ENCODE data around the gene SHROOM3. TPM values are rescaled to one million over a fixed set of nuclear protein-coding genes. Genes with fewer than 3 reads are reported as not detected.

The SHROOM3 gene
- total RNA-seq, 2 experiments from 2014 or later = 0.04 TPM; not detected in 1

GRCh38 chr4:76499461-76499860 is 64.4 kb downstream of the SHROOM3 start:
- CTCF ChIA-PET = interaction anchor here (0.6 to 2.0 kb wide), 2 partner anchors 10 to 88 kb away, joined by 3 to 5 read pairs; no protein-coding TSS in a partner anchor
- no peaks in the 10 kb centered on the region for H3K4me1 Mint-ChIP-seq
- ATAC-seq = no peak

DNA sequence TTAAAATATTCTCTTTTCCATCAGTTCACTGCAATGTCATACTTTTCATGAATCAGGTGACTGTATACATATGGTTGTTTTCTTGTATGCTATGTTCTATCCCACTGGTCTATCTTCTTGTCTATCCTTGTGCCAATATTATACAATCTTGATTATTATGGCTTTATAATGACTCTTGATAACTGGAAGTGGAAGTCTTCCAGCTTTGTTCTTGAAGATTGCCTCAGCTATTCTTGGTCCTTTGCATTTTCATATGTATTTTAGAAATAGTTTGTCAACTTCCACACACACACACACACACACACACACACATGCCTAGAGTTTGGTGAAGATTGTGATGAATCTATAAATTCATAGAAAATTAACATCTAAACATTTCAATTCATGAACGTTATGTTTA is 67.9 kb downstream of the SHROOM3 start:
- Mint-ChIP-seq H3K27me3 (peaks cover 7% of the 10 kb centered on the region), H3K36me3 (ENCODE audit: low read depth) (no peaks in the 10 kb centered on the region), H3K4me3 (no peak overlapping the region), H3K27ac (no peak overlapping the region), H3K4me1 (no peaks in the 10 kb centered on the region), H3K9me3 (ENCODE audit: low read depth) (no peaks in the 10 kb centered on the region)
- POLR2A ChIA-PET = no interaction called here
- no peak for DNase-seq
- ATAC-seq = no peak
- intact Hi-C loops (cut with DNase I, micrococcal nuclease) = loop anchor here in 1 of 2 experiments (10.0 kb wide), 1 partner anchor 228 kb away; no protein-coding TSS in a partner anchor
- CTCF ChIA-PET = interaction anchor here (0.6 to 2.3 kb wide), 5 partner anchors 21 to 324 kb away, joined by 3 to 9 read pairs (median 3); no protein-coding TSS in a partner anchor

More at GRCh38 chr4:76499461-76499860, 64.4 kb downstream of the SHROOM3 start:
- Mint-ChIP-seq H3K9me3 (ENCODE audit: low read depth) (no peaks in the 10 kb centered on the region), H3K27ac (no peak overlapping the region), H3K4me3 (no peak overlapping the region), H3K27me3 (peaks cover 2% of the 10 kb centered on the region), H3K36me3 (ENCODE audit: low read depth) (no peaks in the 10 kb centered on the region)
- POLR2A ChIA-PET = interaction anchor here (0.6 to 0.7 kb wide), 2 partner anchors 142 to 271 kb away, joined by 3 to 4 read pairs; no protein-coding TSS in a partner anchor
- DNase-seq = no peak
- intact Hi-C loops (cut with DNase I, micrococcal nuclease) = no loop called here

GRCh38 chr4:76504613-76505465 is 69.8 kb downstream of the SHROOM3 start:
- Mint-ChIP-seq H3K36me3 (ENCODE audit: low read depth) (no peaks in the 10 kb centered on the region), H3K4me1 (no peaks in the 10 kb centered on the region), H3K27me3 (peaks cover 7% of the 10 kb centered on the region), H3K9me3 (ENCODE audit: low read depth) (no peaks in the 10 kb centered on the region), H3K27ac (no peak overlapping the region), H3K4me3 (no peak overlapping the region)
- ChIA-PET POLR2A (no interaction called here), CTCF (interaction anchor here (0.7 to 2.4 kb wide), 21 partner anchors 10 to 1258 kb away, joined by 3 to 26 read pairs (median 3); no protein-coding TSS in a partner anchor)
- DNase-seq (no peak), ATAC-seq (peak; percentile 60)
- intact Hi-C loops (cut with DNase I, micrococcal nuclease) = loop anchor here (1.0 to 10.0 kb wide), 5 partner anchors 74 to 326 kb away; no protein-coding TSS in a partner anchor

- Mint-ChIP-seq H3K4me3 (no peak overlapping the region), H3K4me1 (no peaks in the 10 kb centered on the region), H3K36me3 (ENCODE audit: low read depth) (no peaks in the 10 kb centered on the region), H3K27me3 (no peaks in the 10 kb centered on the region), H3K27ac (no peak overlapping the region), H3K9me3 (ENCODE audit: low read depth) (no peaks in the 10 kb centered on the region)
- ChIA-PET CTCF (interaction anchor here (0.6 to 1.4 kb wide), 2 partner anchors 322 to 533 kb away, joined by 3 to 5 read pairs; no protein-coding TSS in a partner anchor), POLR2A (no interaction called here)
- ATAC-seq (no peak), DNase-seq (no peak)
- intact Hi-C loops (cut with DNase I, micrococcal nuclease) = loop anchor here (1.0 to 5.0 kb wide), 6 partner anchors 236 to 845 kb away; no protein-coding TSS in a partner anchor
These were observed 76.9 kb downstream of the SHROOM3 start for GRCh38 chr4:76511947-76512346.

DNA sequence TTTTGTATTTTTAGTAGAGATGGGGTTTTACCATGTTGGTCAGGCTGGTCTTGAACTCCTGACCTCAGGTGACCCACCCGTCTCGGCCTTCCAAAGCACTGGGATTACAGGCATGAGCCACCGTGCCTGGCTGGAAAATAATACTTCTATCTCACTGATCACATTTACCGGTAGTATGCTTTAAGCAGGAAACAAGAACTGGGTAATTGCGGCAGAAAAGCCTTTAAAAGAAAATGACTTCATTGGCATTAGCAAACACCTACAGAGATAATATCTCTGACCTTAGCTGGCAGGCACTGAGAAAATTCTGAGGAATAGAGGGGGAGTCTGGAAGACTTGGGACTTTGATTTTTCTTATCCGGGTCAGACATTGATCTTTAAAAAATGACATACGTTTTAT is 78.5 kb downstream of the SHROOM3 start:
- ChIA-PET CTCF (interaction anchor here (0.6 to 1.0 kb wide), 2 partner anchors 18 to 244 kb away, joined by 3 read pairs; no protein-coding TSS in a partner anchor), POLR2A (no interaction called here)
- H3K27ac Mint-ChIP-seq = no peak overlapping the region
- intact Hi-C loops (cut with DNase I, micrococcal nuclease) = loop anchor here (5.0 kb wide), 2 partner anchors 689 to 844 kb away; no protein-coding TSS in a partner anchor
- no peak overlapping the region for H3K4me3 Mint-ChIP-seq
- no peaks in the 10 kb centered on the region for H3K36me3 Mint-ChIP-seq (ENCODE audit: low read depth)
- no peak for DNase-seq
- no peaks in the 10 kb centered on the region for H3K4me1 Mint-ChIP-seq
- H3K9me3 Mint-ChIP-seq (ENCODE audit: low read depth) = no peaks in the 10 kb centered on the region
- ATAC-seq = no peak
- H3K27me3 Mint-ChIP-seq = no peaks in the 10 kb centered on the region

GRCh38 chr4:76514087-76514486 is 79.1 kb downstream of the SHROOM3 start:
- Mint-ChIP-seq H3K9me3 (ENCODE audit: low read depth) (no peaks in the 10 kb centered on the region), H3K27me3 (no peaks in the 10 kb centered on the region), H3K4me1 (no peaks in the 10 kb centered on the region), H3K4me3 (no peak overlapping the region), H3K27ac (no peak overlapping the region), H3K36me3 (ENCODE audit: low read depth) (no peaks in the 10 kb centered on the region)
- intact Hi-C loops (cut with DNase I, micrococcal nuclease) = loop anchor here (5.0 kb wide), 2 partner anchors 688 to 843 kb away; no protein-coding TSS in a partner anchor
- ChIA-PET POLR2A (no interaction called here), CTCF (no interaction called here)
- no peak for DNase-seq
- no peak for ATAC-seq

DNA sequence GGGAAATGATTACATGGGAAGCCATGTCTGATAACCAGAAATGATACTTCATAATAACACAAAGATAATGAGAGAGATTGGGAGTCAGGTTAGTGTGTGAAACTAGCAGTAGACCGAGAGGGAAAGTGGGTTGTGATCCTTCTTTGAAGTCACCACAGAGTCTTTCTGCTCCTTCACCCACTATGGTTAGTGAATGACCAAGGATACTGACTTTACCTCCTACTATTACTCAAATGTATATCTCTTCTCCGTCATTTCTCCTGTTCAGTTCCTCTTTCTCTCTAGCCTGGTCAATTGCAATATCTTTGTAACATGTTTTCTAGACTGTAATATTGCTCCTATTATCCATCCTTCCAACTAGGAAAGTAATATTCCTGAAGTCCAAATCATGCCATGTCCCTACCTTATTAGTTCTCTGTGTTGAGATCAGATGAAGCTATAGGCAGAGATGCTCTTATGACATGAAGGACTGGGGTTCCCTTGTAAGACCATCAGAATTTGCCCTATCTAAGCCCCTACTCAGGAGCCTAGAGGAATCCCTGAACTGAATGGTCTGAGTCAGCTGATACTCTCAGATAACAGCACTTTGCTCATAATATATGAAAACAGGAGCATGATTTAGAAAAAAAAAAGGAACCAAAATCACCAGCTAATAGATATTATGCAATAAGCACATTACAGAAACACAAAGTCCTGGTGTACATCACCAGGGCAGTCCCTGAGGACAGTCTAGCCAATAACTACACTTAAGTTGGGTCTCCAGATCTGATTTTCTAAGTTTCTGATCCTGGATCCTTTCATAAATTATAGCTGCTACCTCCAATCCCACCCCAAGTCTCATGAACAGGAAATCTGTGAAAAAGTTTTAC is 81.2 kb downstream of the SHROOM3 start:
- intact Hi-C loops (cut with DNase I, micrococcal nuclease) = no loop called here
- POLR2A ChIA-PET = interaction anchor here (0.6 kb wide), 1 partner anchor 653 kb away, joined by 10 read pairs; no protein-coding TSS in a partner anchor
- no peak for ATAC-seq

DNA sequence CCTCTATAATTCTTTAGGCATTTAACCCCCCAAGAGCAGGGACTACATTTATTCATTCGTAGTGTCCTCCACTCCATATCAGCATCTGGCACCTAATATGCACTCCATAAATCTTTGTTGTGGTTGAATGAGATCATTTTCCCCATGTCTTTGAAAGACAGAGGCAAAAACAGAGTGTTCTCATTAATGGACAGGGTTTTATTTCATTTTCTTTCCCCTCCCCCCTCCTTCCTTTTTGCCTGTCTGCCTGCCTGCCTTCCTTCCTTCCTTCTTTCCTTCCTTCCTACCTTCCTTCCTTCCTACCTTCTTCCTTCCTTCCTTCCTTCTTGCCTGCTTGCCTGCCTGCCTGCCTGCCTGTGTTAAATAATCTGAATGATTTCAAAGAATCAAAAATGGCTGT is 83.2 kb downstream of the SHROOM3 start:
- intact Hi-C loops (cut with DNase I, micrococcal nuclease) = no loop called here
- ChIA-PET POLR2A (no interaction called here), CTCF (no interaction called here)
- DNase-seq (no peak), ATAC-seq (no peak)
- Mint-ChIP-seq H3K4me1 (no peaks in the 10 kb centered on the region), H3K27me3 (no peaks in the 10 kb centered on the region), H3K4me3 (no peak overlapping the region), H3K9me3 (ENCODE audit: low read depth) (no peaks in the 10 kb centered on the region), H3K36me3 (ENCODE audit: low read depth) (no peaks in the 10 kb centered on the region), H3K27ac (no peak overlapping the region)

More for the DNA sequence above, 81.2 kb downstream of the SHROOM3 start:
- CTCF ChIA-PET = interaction anchor here (0.6 to 1.0 kb wide), 3 partner anchors 41 to 564 kb away, joined by 3 to 4 read pairs (median 4); no protein-coding TSS in a partner anchor
- no peaks in the 10 kb centered on the region for H3K27me3 Mint-ChIP-seq
- no peak overlapping the region for H3K4me3 Mint-ChIP-seq
- DNase-seq = no peak
- no peaks in the 10 kb centered on the region for H3K9me3 Mint-ChIP-seq (ENCODE audit: low read depth)
- H3K4me1 Mint-ChIP-seq = no peaks in the 10 kb centered on the region
- H3K36me3 Mint-ChIP-seq (ENCODE audit: low read depth) = no peaks in the 10 kb centered on the region
- no peak overlapping the region for H3K27ac Mint-ChIP-seq

DNA sequence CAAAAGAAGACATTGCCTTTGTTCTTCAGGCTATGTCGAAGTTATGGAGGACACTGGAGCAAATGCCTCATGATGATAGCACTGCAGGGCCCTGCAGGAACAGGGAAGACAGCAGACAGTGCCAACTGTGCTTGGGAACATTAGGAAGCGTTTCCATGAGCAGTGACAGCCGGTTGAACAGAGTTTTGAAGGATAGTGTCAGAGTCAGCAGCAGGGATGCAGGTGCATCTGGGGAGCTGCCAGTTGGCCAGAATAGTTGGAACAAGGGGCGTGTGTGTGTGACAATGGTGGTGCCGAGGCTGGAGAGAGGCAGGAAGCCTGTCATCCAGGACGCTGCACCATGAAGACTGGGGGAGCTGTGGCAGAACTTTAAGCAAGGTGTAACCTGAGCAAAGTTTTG is 88.6 kb downstream of the SHROOM3 start:
- ATAC-seq (no peak), DNase-seq (no peak)
- ChIA-PET POLR2A (no interaction called here), CTCF (interaction anchor here (1.1 kb wide), 2 partner anchors 19 to 94 kb away, joined by 3 read pairs; no protein-coding TSS in a partner anchor)
- Mint-ChIP-seq H3K4me1 (no peaks in the 10 kb centered on the region), H3K27me3 (peaks cover 2% of the 10 kb centered on the region), H3K9me3 (ENCODE audit: low read depth) (no peaks in the 10 kb centered on the region), H3K4me3 (no peak overlapping the region), H3K36me3 (ENCODE audit: low read depth) (no peaks in the 10 kb centered on the region), H3K27ac (no peak overlapping the region)
- intact Hi-C loops (cut with DNase I, micrococcal nuclease) = no loop called here

- Mint-ChIP-seq H3K4me3 (no peak overlapping the region), H3K27me3 (peaks cover 8% of the 10 kb centered on the region), H3K36me3 (ENCODE audit: low read depth) (no peaks in the 10 kb centered on the region), H3K9me3 (ENCODE audit: low read depth) (no peaks in the 10 kb centered on the region), H3K4me1 (no peaks in the 10 kb centered on the region), H3K27ac (no peak overlapping the region)
- CTCF ChIA-PET = no interaction called here
- ATAC-seq (no peak), DNase-seq (no peak)
- intact Hi-C loops (cut with DNase I, micrococcal nuclease) = no loop called here
- POLR2A ChIA-PET = no interaction called here
These were observed 90.7 kb downstream of the SHROOM3 start for GRCh38 chr4:76525751-76526150.

DNA sequence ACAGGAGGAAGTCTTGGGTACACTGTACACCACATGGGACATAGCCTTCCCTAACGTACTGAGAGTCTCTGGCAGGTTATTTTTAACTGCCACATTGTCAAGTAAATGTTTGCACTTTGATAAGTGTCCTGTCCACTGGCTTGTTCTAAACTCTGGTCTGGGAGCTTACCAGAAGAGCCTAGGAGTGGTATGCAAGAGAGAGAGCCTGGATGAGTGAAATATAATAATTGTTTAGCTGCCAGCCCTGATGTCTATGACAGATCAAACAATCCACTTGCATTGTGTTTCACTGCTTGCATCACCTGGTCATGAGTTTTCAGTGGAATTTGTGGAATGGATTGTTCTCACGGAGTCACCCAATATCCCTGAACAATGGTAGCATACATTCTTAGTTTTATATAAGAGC is 91.6 kb downstream of the SHROOM3 start:
- ChIA-PET POLR2A (no interaction called here), CTCF (no interaction called here)
- Mint-ChIP-seq H3K4me3 (no peak overlapping the region), H3K4me1 (no peaks in the 10 kb centered on the region), H3K27ac (no peak overlapping the region), H3K27me3 (peaks cover 10% of the 10 kb centered on the region), H3K36me3 (ENCODE audit: low read depth) (no peaks in the 10 kb centered on the region), H3K9me3 (ENCODE audit: low read depth) (no peaks in the 10 kb centered on the region)
- intact Hi-C loops (cut with DNase I, micrococcal nuclease) = no loop called here
- no peak for DNase-seq
- ATAC-seq = no peak
